Testis (tissue), 2 donors: ENCODE data around the gene MSRB3.

Experiments
- CTCF ChIP-seq, 3 experiments: fragments of 450-650 bp in 2 of 3; fragments of 200-600 bp in 1 of 3; sonication (generic) in 1 of 3; IDR thresholded peaks; one replicate each; pipeline ENCODE4 v1.5.1; 2016 to 2019; ENCODE audit warnings: antibody characterized with exemption in 3 of 3, mild to moderate bottlenecking in 2 of 3, moderate library complexity in 1 of 3
- POLR2A ChIP-seq: fragments of 450-650 bp; IDR thresholded peaks from one replicate; pipeline ENCODE4 v1.6.1; 2017; ENCODE audit warnings: antibody characterized with exemption, mild to moderate bottlenecking, moderate library complexity

DNA sequence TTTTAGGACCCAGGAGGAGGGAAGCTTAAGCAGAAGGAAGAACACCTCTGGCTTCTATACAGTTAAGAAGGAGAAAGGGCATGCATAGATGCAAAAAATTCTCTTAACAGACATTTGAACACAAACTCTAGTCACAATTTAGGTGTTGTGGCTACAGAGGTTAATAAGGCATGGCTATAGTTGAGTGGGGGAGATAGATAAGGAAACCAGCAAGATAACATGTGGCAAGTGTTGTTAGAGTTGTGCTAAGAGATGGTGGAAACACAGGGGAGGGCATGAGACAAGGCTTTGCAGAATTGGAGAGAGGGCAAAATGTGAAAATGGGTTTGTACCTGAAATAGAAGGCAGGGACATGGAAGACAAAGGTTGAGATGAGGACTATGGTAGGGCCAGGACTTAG is 88.9 kb downstream of the MSRB3 start:
- TF ChIP-seq CTCF (IDR thresholded peaks at IDR 0.05) (no peak), POLR2A (no peak)
